ENCODE measurements around the gene TPK1.

The TPK1 gene

GRCh38 chr7:144862612-144863319 is 26.9 kb upstream of the TPK1 start:
- TF ChIP-seq, protein P1, sequence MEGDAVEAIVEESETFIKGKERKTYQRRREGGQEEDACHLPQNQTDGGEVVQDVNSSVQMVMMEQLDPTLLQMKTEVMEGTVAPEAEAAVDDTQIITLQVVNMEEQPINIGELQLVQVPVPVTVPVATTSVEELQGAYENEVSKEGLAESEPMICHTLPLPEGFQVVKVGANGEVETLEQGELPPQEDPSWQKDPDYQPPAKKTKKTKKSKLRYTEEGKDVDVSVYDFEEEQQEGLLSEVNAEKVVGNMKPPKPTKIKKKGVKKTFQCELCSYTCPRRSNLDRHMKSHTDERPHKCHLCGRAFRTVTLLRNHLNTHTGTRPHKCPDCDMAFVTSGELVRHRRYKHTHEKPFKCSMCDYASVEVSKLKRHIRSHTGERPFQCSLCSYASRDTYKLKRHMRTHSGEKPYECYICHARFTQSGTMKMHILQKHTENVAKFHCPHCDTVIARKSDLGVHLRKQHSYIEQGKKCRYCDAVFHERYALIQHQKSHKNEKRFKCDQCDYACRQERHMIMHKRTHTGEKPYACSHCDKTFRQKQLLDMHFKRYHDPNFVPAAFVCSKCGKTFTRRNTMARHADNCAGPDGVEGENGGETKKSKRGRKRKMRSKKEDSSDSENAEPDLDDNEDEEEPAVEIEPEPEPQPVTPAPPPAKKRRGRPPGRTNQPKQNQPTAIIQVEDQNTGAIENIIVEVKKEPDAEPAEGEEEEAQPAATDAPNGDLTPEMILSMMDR (IDR thresholded peaks at IDR 0.05), result no peak

- TF ChIP-seq, protein P1 (IDR thresholded peaks at IDR 0.05), result no peak
These were observed 23.9 kb upstream of the TPK1 start for GRCh38 chr7:144859739-144860138.

- TF ChIP-seq, protein P1 (IDR thresholded peaks at IDR 0.05), result no peak
These were observed 21.6 kb upstream of the TPK1 start for GRCh38 chr7:144857463-144857862.

DNA sequence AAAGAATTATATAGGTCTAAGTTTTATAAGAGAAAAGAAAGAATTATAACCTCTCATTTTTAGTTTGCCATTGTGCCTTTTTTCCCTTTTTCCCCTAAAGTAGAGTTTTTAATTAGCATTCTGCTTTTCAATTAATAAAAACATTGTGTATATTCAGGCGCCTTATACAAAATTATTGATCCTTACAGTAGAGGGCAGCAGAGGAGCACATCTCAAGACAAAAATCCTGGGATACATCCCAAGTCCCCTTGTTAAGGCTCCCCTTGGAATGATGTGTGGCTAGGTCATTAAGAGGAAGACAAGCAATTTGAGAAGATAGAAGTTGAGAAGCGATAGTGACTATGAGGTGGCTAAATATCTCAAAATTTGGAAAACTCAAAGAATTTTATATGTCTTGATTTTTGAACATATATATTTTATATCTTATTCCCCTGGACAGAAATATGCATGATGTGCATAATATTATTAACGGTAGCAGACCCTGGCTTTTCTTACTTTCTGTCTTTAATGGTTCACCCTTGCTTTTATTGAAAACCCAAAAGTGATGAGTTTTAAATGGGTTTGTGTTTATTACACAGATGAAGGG is 19.1 kb upstream of the TPK1 start:
- TF ChIP-seq, protein P1 (IDR thresholded peaks at IDR 0.05), result peak; percentile 62

DNA sequence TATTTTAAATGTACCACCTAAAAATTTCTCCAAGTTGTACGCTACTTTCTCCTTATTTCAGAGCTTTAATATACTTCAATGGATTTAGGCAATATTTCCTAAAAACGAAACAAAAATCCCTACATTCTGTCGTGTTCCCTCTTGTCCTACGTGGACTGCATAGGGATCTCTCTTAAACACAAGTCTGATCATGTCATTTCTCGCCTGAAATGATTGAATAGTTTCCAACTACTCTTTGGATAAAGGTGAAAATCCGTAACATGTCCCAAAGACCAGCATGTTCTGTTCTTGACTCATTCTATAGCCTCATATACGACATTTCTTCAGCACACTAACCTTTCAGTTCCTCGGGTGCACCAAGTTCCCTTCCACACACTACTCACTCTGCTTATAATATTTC is 17.7 kb upstream of the TPK1 start:
- TF ChIP-seq, protein P1 (IDR thresholded peaks at IDR 0.05), result no peak

GRCh38 chr7:144848078-144848477 is 12.2 kb upstream of the TPK1 start:
- TF ChIP-seq, protein P1 (IDR thresholded peaks at IDR 0.05), result no peak

DNA sequence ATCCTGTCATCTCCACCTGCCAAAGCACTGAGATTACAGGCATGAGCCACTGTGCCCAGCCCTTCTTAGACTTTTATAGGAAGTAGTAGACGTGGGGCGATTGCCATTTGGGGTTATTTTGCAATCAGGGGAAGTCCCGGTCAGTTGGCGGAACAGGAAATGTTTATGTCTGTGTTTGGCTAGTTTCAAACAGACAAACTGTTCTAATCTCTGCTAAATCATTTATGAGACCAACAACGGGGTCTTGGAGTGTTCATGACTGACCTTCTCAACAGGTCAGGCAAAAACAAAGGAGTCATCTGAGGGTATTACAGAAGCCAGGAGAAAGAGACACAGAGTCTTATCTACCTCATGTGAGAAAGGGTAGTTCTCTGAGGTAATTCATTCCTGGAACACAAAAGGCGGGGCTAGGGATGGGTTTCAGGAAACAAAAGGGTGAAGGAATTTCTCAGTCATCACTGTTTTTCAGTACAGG is 6.6 kb upstream of the TPK1 start:
- TF ChIP-seq, protein P1 (IDR thresholded peaks at IDR 0.05), result no peak
